GM18520 (cell line): ENCODE results near the gene GLI3.

Source experiments
- ATAC-seq: cut with Tn5 transposase; IDR thresholded peaks from one replicate; pipeline ENCODE4 v1.9.1; 2021; ENCODE audit not compliant: unreplicated experiment

GLI3 gene

GRCh38 chr7:42180806-42181205 is 56.2 kb downstream of the GLI3 start:
- no peak for ATAC-seq

GRCh38 chr7:42176724-42177101 is 60.3 kb downstream of the GLI3 start:
- no peak for ATAC-seq

GRCh38 chr7:42175834-42176723 is 60.9 kb downstream of the GLI3 start:
- ATAC-seq = no peak

GRCh38 chr7:42174391-42174912 is 62.6 kb downstream of the GLI3 start:
- ATAC-seq = no peak

GRCh38 chr7:42170724-42171123 is 66.3 kb downstream of the GLI3 start:
- no peak for ATAC-seq

GRCh38 chr7:42168512-42168911 is 68.5 kb downstream of the GLI3 start:
- no peak for ATAC-seq

- ATAC-seq = no peak
Measured at GRCh38 chr7:42167631-42168236, 69.3 kb downstream of the GLI3 start.

GRCh38 chr7:42167206-42167605 is 69.8 kb downstream of the GLI3 start:
- no peak for ATAC-seq

- ATAC-seq = no peak
Measured at GRCh38 chr7:42164881-42165428, 72.1 kb downstream of the GLI3 start.

- ATAC-seq = no peak
Measured at GRCh38 chr7:42162560-42163325, 74.3 kb downstream of the GLI3 start.

GRCh38 chr7:42161719-42162118 is 75.3 kb downstream of the GLI3 start:
- no peak for ATAC-seq

- no peak for ATAC-seq
Measured at GRCh38 chr7:42161110-42161509, 75.9 kb downstream of the GLI3 start.

GRCh38 chr7:42159130-42159529 is 77.9 kb downstream of the GLI3 start:
- ATAC-seq = no peak

GRCh38 chr7:42156967-42157721 is 79.9 kb downstream of the GLI3 start:
- no peak for ATAC-seq

- ATAC-seq = no peak
Measured at GRCh38 chr7:42156291-42156865, 80.6 kb downstream of the GLI3 start.

- ATAC-seq = no peak
Measured at GRCh38 chr7:42155584-42156290, 81.3 kb downstream of the GLI3 start.

- no peak for ATAC-seq
Measured at GRCh38 chr7:42154173-42154572, 82.8 kb downstream of the GLI3 start.

GRCh38 chr7:42152329-42153205 is 84.4 kb downstream of the GLI3 start:
- ATAC-seq = no peak

GRCh38 chr7:42151309-42151708 is 85.7 kb downstream of the GLI3 start:
- no peak for ATAC-seq
